HG03066 (cell line): Measurements from ENCODE around the gene MPRIP.

Experiments
- ATAC-seq: cut with Tn5 transposase; IDR thresholded peaks from one replicate; pipeline ENCODE4 v1.9.1; 2021; ENCODE audit warnings: low read depth; ENCODE audit not compliant: unreplicated experiment

Gene MPRIP

DNA sequence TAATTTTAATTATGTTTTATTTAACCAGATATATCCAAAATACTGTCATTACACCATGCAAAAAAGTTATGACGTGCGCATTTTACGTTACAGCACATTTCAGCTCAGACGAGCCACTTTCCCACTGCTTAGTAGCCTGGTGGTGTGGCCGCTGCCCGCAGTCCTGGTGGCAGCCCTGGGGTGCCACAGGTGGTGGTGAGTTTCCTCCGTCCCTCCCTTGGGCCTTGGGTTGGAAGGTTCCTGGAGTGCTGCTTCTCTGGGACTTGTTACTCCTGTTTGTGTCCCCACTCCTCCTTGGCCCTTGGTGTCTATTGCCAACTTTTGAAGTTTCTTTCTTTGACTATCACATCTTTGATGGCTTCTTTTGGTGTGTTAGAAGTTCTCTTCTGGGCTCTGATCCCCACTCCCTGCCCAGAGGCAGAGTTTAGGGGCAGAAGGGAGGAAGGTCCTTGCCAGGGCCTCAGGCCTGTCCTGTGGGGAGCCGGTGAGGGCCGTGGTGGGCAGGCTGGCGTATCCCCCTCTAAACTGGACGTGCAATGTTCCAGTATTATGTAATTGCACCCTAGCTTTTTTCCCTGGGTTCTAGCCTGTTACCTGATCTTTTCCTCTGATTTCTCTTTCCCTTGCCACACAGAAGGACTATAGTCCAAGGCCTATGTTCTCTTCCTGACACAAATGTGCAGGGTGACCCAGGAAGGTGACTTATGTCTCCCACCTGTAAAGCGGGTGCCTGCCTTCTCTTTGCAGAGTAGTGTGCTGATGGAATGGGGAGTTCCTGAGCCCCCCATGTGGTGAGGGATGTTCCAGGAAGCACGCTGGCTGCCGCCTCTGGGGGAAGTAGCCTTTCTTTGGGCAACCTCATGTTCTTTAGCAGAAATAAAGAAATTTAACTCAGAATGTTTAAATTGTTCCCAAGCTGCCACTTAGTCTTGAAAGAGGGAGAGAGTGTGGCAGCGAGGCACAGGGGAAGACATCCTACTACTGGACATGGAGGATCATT, 8.4 kb downstream of the MPRIP start:
- ATAC-seq: no peak

DNA sequence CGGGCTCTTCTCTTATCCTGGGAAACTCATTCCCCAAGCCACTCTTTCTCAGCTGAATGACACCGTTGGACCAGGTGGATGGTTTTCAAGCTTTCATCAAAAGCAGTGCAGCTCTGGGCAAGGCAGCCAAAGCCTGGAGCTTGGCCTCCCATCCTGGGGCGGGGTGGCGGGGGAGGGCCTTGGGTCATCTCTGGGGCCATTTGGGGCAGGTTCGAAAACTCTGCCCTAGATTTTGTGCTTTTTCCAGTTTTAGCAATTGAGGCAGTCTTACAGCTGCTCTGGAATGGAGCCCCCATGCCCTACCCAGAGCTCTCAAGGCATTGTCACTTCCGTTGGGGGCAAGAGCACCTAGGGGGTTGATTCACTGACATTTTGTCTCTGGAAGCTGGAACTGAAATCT, 9.1 kb downstream of the MPRIP start:
- ATAC-seq: no peak

DNA sequence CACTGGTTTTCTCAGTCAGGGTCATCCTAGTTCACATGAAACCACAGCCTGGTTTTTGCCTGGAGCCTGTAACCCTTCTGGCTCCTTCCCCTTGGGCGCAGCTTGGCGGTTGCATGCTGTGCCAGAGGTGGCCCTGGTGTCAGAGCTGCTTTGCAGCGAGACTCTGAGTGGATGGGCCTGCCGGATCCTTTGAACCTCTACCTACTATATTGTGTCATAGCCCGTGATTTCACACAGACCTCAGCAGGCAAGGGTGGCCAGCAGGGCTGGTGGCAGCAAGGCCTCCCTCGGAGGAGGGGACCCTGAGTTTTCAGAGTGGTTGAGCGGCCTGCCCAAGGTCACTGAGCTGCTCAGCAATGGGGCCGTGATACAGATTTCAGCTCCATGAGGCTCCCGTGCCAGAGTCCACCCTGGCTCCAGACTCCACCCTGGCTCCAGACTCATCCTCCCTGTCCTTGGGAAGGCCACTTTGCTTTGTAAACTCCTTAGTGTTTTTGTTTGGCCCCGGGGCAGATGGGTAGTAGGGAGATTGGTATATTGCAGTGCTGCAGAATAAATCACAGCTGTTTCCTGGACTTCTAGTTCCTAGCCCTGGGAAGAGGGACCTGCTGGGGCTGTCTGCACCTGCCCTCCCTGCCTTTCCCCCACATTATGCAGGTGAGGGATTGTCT, 9.7 kb downstream of the MPRIP start:
- ATAC-seq: no peak

DNA sequence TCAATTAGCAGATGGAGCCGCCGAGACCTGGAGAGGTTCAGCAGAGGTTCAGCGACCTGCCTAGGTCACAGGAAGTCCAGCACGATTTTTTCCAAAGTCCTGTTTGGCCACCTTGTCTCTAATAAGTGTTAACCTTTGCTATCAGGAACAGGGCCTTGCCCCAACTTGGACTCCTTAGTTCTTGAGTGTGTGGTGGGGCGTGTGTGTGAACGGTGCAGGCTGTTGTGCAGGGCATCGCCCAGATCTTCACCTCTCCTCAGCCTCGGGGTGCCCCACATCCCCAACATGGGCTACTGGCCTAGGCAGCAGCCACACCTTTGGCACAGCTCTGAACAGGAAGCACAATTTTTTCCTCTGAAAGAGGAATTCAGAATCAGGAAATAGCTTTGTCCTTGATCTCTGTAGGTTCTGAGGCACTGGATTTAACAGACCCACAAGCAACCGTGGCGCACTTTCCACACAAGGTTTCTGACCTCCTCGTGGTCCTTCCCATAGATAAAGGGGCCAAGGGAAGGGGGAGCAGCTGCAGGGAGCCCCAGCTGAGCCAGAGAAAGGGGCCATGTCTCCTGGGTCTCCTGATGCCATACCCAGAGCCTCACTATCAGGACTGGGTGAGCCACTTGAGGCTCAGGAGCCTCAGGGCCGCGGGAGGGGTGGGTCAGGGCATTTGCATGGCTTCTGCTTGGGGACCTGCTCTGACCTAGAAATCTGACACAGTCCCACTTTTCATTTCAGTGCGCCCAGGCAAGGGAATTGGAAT, 10.4 kb downstream of the MPRIP start:
- ATAC-seq: no peak

DNA sequence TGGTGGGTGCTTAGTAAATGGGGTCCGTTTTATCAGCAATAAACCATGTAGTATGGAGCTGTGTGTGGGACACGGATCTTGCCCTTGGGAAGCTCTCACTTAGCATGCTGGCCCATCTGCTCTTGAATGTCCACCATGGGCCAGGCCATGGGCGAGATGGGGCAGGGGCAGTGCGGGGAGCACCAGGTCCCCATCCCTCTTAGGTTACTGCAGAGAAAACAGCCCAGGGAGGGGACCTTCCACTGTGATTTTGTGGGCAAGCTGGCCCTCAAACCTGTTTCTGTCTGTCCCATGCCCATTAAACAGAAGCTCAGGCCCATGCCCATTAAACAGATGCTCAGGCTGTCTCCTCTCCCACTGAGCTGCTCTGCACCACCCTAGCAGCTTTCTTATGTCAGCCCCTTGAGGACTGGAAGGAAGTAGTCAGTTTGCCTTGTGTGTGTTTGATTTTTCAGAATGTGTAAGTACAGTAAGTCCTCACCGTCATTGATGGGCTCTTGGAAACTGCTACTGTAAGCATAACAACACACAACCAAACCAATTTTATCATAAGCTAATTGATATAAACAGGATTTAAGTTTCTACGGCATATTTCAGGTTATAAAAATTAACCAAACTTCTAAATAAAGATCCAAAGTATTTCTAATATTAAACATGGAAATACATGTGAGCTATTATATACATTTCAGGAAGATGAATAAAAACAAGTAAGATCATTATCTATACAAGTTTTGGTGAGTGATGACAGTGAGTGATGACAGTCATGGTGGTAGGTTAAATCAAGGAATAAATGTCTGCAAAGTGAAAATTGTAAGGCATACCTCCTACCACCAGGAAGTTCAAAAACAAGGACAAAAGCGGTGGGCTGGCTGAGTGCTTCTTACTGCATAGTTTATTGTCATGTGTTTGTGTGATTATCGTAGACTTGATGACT, 11.5 kb downstream of the MPRIP start:
- no peak for ATAC-seq

DNA sequence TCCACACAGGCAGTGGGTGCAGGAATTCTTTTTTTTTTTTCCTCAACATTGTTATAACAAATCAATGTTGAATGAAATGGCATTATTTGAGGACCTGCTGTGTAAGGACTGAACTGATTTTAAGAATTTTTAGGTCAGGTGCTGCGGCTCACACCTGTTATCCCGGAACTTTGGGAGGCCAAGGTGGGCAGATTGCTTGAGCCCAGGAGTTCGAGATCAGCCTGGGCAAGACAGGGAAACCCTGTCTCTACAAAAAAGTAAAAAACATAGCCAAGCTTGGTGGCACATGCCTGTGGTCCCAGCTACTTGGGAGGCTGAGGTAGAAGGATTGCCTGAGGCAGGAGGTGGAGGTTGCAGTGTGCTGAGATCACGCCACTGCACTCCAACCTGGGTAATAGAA, 12.4 kb downstream of the MPRIP start:
- no peak for ATAC-seq

DNA sequence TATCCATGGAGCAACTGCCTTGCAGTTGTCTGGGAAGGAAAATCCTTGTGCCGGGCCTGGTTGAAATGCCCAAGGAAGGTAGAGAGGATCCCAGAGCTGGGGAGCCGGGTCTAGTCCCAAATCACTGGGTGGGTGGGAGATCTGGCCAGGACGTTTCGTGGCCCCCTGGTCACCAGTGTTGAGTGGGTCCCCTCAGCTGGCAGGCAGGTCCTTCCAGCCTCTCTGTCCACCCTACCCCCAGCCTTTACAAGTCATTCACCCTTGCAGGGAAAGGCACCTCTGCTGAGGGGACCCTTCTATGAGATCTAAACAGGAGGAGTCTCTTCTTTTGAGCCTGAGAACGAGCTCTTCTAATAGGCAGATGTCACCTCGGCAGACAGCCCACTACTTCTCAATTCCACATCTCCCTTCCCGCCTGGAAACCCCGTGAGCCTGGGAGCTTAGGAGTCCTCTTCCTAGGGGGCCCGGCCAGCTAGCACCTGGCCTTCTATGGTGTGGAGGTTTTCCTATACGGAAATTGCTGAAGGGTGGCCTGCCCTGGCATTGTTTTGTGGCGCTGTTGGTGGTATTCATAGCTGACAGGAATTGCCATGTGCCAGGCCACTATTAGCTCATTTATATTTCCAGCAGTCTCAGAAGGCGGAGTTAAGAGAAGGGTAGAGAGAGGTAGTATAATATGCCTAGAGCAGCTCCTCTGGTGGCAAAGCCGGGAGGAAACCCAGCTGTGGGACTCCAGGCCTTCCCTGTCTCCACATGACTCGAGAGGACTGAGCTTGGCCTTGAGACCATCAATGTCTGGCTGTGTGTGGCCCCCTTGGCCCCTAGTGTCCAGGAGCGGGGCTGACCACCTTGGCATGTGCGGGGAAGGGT, 13.3 kb downstream of the MPRIP start:
- ATAC-seq: no peak

DNA sequence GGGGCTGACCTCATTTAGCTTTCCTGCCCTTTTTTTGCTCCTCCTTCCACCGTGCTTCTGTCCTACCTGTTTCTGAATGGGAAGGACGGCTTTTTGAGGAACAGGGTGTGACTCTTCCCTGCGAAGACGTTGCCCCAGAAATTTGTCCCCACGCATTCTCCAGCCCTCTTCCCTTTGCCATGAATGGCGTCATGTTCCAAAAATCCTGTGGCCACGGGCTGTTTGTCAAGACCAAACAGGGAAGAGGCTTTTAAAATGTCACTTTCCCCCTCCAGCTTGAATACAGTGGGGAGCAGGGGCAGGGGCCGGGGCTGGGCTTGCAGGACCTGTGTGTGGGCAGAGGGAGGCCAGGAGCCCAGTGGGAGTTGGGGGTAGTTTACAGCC, 13.9 kb downstream of the MPRIP start:
- ATAC-seq: no peak

DNA sequence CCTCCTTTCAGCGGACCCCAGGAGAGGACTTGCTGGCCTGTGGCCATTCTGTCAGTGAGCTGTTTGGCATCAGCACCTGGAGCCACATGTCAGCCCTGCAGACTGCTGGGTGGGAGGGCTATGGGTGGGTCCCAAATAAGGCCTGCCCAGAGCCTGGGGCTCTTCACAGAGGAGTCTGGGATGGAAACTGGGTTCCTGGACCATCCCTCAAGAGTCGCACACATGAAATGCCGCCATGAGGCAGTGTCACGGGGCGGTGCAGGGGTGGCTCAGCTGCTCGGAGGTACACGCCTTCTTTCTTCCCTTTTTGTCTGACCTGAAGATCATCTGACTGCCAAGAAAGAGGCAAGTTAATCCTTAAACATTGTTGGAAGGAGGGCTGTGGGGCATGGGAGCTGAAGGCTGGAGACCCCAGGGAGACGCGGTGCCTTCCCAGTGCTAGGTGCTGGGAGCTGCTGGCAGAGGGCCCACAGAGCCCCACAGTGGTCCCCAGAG, 14.8 kb downstream of the MPRIP start:
- no peak for ATAC-seq

DNA sequence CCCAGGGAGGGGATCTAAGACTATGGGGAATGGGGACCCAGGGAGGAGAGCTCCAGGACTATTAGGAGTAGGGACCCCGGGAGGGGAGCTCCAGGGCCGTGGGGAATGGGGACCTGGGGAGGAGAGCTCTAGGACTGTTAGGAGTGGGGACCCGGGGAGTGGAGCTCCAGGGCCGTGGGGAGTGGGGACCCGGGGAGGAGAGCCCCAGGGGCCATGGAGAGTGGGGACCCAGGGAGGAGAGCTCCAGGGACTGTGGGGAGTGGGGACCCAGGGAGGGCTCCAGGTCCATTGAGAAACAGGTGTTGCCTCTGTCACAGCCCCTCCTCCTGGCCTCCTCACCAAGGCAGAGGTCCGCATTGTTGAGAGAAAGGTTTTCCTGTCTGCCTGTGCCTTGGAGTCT, 16.0 kb downstream of the MPRIP start:
- no peak for ATAC-seq

DNA sequence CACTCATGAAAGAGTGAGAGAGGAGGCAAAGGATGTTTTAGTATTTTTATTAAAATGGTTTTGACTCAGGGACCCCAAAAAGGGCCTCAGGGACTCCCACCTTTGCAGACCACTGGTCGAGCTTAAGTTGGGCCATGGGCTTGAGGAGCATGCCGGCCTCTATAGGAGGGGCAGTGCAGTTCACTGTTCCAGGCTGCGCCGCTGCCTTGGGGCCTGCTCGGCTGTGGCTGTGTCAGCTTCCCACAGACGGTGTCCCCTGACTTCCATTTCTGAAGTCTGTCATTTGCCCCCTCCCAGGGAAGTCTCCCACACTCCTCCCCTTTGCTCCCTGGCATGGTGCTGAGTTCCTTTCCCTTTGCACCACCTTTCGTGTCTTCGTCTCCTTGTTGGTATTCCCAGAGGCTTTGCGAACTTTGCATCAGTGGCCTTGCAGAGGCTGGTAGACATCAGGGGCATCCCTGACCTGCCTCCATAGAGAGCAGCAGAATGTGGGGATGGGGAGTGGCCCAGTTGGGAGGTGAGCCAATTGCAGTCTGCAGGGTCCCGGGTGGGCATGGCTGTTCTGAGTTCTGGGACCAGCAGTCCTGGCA, 17.1 kb downstream of the MPRIP start:
- ATAC-seq: no peak

DNA sequence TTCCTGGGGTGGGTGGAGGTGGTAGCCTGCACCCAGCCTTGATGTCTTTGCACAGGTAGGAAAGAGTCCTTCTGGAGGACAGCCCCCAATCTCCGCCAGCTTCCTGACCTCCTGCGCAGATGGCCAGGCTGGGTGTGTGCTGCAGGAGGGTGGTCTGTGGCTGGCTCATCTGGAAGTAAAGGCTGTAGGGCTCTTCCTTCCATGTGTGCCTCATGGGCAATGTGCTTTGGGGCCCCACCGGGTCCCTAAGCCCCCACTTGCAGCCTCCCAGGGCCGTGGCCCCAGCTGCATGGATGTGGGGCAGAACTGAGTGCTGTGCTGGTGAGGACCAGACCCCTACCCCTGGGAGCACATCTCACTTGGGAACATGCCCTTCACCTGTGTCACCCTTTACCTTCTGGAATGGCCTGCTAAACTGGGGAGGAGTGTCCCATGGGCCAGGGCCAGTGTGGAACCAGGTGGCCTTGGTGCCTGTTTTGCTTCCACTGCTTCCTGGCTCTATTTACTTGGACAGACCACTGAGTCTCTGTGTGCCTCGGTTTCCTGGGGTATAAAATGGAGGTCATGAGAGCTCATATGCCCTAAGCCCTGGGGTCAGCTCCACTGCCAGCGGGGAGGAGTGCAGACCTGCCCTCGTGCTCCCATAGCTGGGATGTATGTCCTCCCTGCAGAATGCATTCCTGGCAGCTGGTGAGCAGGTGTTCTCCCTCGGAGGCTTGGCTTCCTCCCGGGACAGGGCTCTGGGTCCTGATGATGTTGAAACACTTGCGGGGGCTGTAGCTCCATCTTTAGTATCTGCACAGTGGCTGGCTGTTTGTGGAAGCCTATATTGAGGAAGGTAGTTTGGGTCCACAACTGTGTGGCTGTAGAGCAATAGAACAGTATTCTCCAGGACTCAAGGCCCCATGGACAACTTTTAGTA, 18.0 kb downstream of the MPRIP start:
- ATAC-seq: no peak

DNA sequence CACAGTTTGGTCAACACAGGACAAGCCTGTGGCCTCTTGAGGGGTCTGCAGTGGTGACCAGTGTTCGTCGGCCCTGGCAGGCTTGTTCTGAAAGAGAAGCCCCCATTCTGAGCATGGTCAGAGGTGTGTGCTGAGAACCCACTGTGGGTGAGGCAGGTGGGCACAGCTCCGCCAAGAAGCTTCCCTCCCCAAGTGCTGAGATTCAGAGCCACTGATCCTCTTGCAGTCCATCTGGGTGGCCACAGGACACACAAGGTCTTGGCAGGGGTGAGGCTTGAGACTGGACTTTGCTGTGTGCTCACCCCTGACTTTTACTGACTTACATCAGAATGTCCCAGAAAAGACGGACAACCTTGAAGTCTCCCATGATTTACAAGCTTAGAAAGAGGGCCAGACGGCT, 18.7 kb downstream of the MPRIP start:
- ATAC-seq: no peak

DNA sequence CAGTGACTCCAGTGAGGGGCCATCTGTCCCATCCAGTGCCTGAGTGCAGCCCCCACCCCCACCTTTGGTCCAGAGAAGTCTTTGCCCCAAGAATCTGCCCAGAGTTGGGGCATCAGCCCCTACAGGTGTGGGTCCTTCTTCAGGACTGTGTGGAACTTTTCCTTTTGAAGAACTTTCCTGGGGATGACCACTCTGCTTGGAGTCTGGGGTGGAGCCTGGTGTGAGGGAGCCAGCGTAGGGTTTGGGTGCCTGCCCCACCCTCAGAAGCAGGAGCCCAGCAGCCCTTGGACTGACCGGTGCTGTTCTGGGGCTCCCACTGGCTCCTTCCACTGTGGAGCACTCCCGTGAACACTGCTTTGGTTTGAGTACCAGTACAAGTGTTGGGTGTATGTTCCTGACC, 19.3 kb downstream of the MPRIP start:
- ATAC-seq: no peak

DNA sequence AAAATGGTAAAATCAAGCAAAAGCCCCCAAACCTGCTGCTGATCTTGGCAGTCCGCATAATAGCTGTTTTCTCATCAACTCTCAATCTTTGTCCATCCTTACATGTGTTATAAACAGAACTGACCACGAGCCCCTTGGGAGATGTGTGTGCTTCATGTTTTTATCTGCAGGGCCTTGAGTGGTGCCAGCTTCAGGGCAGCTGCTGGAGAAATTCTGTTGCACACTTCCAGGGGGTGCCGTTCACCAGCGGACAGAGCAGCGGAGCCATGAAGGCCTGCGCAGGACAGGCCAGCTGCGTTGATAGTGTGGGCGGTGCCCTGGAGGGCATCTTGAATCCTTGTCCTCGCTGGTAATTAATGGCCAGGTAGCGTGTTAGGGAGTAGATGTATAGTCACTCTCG, 20.1 kb downstream of the MPRIP start:
- no peak for ATAC-seq

DNA sequence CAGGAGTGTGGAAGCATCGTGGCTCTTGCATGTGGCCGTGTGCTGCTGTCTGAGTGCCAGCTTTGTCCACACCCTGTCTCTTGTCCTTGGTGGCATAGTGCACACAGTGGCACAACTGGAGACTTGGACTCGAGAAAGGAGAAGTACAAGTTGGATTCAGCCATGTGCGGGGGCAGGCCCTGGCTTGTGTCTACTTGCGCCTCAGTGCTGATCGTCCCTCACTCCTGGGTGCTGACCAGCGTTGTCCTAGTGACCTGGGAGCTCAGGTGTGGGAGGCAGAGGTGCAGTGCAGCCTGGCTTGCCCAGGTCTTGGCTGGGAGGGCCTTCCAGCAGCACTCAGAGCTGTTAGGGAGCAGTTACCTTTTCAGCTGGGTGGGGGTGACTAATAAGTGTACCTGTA, 20.6 kb downstream of the MPRIP start:
- no peak for ATAC-seq

DNA sequence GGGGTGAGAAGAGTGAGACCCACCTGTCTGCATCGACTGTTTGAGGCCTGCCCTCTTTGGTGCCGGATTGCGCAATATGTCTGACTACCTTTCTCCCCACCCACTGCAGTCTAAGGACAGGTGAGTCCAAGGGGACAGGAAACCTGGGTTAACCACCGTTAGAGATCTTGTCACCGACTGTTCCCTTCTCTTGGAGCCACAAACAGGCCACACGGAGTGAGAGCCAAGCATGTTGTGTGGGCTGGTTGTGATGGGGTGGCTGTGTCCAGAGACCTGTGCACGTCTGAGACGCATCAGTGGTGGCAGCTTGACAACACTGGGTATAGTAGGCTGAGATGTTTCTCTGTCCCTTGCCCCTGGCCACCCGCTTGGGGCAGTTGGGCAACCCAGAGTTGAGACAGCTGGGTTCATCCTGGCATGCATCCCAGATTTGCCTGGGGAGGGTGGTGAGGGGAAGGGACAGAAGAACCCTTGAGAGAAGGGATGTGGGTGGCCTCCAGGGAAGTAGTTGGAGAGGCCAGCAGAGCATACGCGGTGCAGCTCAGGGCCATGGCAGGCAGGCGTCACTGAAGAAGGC, 21.4 kb downstream of the MPRIP start:
- no peak for ATAC-seq
